Caco-2 (cell line): Measurements from ENCODE around the gene TRIO. TPM values are rescaled to one million over a fixed set of nuclear protein-coding genes. Genes with fewer than 3 reads are reported as not detected.

Experiments
- BruUV-seq: library from RNA; stranded (reverse); fragments of 400-500 nt; replicated peaks from 2 replicates; lab custom pipeline; 2021; lab: Mats Ljungman, UMichigan
- CTCF ChIA-PET: fragments of 300-600 bp; sonication (Branson Sonifier 250); formaldehyde crosslinking; loops from one replicate; lab custom pipeline; 2022; ENCODE audit warnings: antibody characterized with exemption; lab: Charles Lee
- POLR2A ChIA-PET: fragments of 300-600 bp; sonication (Branson Sonifier 250); formaldehyde crosslinking; loops from one replicate; lab custom pipeline; 2022; ENCODE audit warnings: antibody characterized with exemption; lab: Charles Lee
- DNase-seq, 2 experiments: peaks; one replicate each; pipeline versions ENCODE4 v3.0.0 to v3.0.0-alpha.2; 2020 to 2022
- H3K27me3 ChIP-seq: replicated peaks from 2 replicates; pipeline ENCODE4 v1.6.0; 2011; ENCODE audit warnings: low read length; ENCODE audit not compliant: control insufficient read depth, insufficient read depth
- H3K36me3 ChIP-seq: 2 replicates; pipeline ENCODE4 v1.5.1; 2011; ENCODE audit warnings: low read length; ENCODE audit not compliant: control insufficient read depth, insufficient read depth
- H3K4me1 ChIP-seq: fragments of 250-450 bp; sonication (Bioruptor Pico); 2 replicates; pipeline ENCODE4 v1.5.1; 2020; ENCODE audit warnings: mild to moderate bottlenecking
- H3K4me3 ChIP-seq: 2 replicates; pipeline ENCODE4 v1.5.1; 2011; ENCODE audit warnings: low read depth, mild to moderate bottlenecking, control low read depth, low read length
- H3K9me3 ChIP-seq: fragments of 250-450 bp; sonication (Bioruptor Pico); 2 replicates; pipeline ENCODE4 v1.5.1; 2020; ENCODE audit warnings: mild to moderate bottlenecking, moderate library complexity
- H3K27ac Mint-ChIP-seq: one replicate; pipeline ENCODE4 v1.8.0; 2022; ENCODE audit warnings: mixed read lengths; ENCODE audit not compliant: unreplicated experiment
- H3K27me3 Mint-ChIP-seq: one replicate; pipeline ENCODE4 v1.8.0; 2022; ENCODE audit warnings: mixed read lengths; ENCODE audit not compliant: insufficient read depth, unreplicated experiment
- H3K36me3 Mint-ChIP-seq: one replicate; pipeline ENCODE4 v1.8.0; 2022; ENCODE audit warnings: mild to moderate bottlenecking, mixed read lengths; ENCODE audit not compliant: insufficient read depth, unreplicated experiment
- H3K4me1 Mint-ChIP-seq: one replicate; pipeline ENCODE4 v1.8.0; 2022; ENCODE audit warnings: low read depth, mixed read lengths; ENCODE audit not compliant: unreplicated experiment
- H3K4me3 Mint-ChIP-seq: one replicate; pipeline ENCODE4 v1.8.0; 2022; ENCODE audit warnings: mild to moderate bottlenecking, moderate library complexity, mixed read lengths; ENCODE audit not compliant: unreplicated experiment
- H3K9me3 Mint-ChIP-seq: one replicate; pipeline ENCODE4 v1.8.0; 2022; ENCODE audit warnings: mixed read lengths; ENCODE audit not compliant: unreplicated experiment
- intact Hi-C: fragments of 100-400 bp; cut with micrococcal nuclease; formaldehyde crosslinking; loops from one replicate; pipeline ENCODE4 v1.10.0; 2022; ENCODE audit not compliant: unreplicated experiment
- total RNA-seq: library from RNA; stranded (reverse); gene quantifications from 2 replicates; pipeline ENCODE4 v1.2.3, GENCODE V29; 2022
- TF ChIP-seq, protein P1 (sequence below), 2 experiments: fragments of 200-600 bp in 1 of 2; IDR thresholded peaks; 1 replicate in 1 of 2; 2 replicates in 1 of 2; pipeline versions ENCODE4 v1.5.1 to v1.8.0; 2011 to 2022; ENCODE audit warnings: antibody characterized with exemption in 1 of 2, control low read depth in 1 of 2, inconsistent platforms in 1 of 2, low read depth in 1 of 2, low read length in 1 of 2, mild to moderate bottlenecking in 1 of 2, moderate library complexity in 1 of 2; ENCODE audit not compliant: insufficient read depth in 1 of 2, severe bottlenecking in 1 of 2, unreplicated experiment in 1 of 2

The TRIO gene
- total RNA-seq, 1 experiment from 2014 or later: 92.0 TPM

DNA sequence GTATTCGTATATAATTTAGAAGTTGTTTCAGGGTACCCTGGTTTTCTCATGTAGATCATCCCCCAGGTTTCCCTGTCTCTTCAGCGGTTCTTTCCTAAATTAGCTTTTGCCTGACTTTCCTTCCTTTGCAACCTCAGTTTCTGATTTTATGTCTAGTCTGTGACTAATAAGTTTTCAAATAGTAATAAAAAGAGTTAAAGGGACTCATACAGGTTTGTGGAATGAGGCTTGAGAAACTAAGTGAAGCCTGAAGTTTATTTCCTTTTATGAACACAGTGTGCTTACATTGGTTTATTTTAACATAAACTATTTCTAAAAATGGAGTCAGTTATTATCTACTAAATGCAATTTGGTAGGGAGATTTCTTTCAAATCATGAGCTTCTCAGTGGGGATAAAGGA lies 96.8 kb downstream of the TRIO start:
- Mint-ChIP-seq H3K4me3 (no peak overlapping the region), H3K27me3 (no peaks in the 10 kb centered on the region), H3K36me3 (no peaks in the 10 kb centered on the region), H3K4me1 (no peaks in the 10 kb centered on the region), H3K9me3 (no peaks in the 10 kb centered on the region), H3K27ac (no peak overlapping the region)
- no peak for DNase-seq
- no peaks in the 10 kb centered on the region for H3K27me3 ChIP-seq
- H3K4me1 ChIP-seq: no peaks in the 10 kb centered on the region
- CTCF ChIA-PET: no interaction called here
- intact Hi-C loops: no loop called here
- TF ChIP-seq, protein P1, sequence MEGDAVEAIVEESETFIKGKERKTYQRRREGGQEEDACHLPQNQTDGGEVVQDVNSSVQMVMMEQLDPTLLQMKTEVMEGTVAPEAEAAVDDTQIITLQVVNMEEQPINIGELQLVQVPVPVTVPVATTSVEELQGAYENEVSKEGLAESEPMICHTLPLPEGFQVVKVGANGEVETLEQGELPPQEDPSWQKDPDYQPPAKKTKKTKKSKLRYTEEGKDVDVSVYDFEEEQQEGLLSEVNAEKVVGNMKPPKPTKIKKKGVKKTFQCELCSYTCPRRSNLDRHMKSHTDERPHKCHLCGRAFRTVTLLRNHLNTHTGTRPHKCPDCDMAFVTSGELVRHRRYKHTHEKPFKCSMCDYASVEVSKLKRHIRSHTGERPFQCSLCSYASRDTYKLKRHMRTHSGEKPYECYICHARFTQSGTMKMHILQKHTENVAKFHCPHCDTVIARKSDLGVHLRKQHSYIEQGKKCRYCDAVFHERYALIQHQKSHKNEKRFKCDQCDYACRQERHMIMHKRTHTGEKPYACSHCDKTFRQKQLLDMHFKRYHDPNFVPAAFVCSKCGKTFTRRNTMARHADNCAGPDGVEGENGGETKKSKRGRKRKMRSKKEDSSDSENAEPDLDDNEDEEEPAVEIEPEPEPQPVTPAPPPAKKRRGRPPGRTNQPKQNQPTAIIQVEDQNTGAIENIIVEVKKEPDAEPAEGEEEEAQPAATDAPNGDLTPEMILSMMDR (IDR thresholded peaks at IDR 0.05; ENCODE audit: insufficient read depth in 1 of 2, low read depth in 1 of 2, low read length in 1 of 2, severe bottlenecking in 1 of 2, unreplicated experiment in 1 of 2): no peak
- POLR2A ChIA-PET: no interaction called here
- H3K36me3 ChIP-seq: no peaks in the 10 kb centered on the region
- BruUV-seq: no TSS peak
- no peaks in the 10 kb centered on the region for H3K9me3 ChIP-seq
- H3K4me3 ChIP-seq: no peak overlapping the region

- no TSS peak for BruUV-seq
- CTCF ChIA-PET: no interaction called here
- H3K36me3 Mint-ChIP-seq: no peaks in the 10 kb centered on the region
Observed at GRCh38 chr5:14240359-14240758, 97.2 kb downstream of the TRIO start.

DNA sequence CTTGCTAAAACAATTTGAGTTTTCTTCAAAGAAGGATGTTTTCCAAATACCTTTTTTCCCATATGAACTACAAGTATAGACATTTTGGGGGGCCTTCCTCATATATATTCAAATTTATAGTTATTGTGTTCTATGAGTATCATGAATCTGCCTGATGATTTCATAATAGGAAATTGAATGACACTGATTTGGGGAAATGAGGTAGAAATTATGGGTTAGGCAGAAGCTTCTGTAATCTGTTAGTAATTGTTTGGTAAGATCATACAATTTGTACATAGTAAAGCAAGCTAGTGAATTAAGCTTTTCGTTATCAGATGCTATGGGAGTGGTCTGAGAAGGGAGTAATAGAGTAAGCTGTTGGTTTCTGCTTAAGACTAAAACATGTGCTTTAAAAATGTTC lies 98.0 kb downstream of the TRIO start:
- no TSS peak for BruUV-seq
- Mint-ChIP-seq H3K4me3 (no peak overlapping the region), H3K4me1 (no peaks in the 10 kb centered on the region), H3K27ac (no peak overlapping the region), H3K36me3 (no peaks in the 10 kb centered on the region), H3K27me3 (no peaks in the 10 kb centered on the region), H3K9me3 (no peaks in the 10 kb centered on the region)
- TF ChIP-seq, protein P1 (IDR thresholded peaks at IDR 0.05; ENCODE audit: insufficient read depth in 1 of 2, low read depth in 1 of 2, low read length in 1 of 2, severe bottlenecking in 1 of 2, unreplicated experiment in 1 of 2): no peak
- Histone ChIP-seq H3K27me3 (no peaks in the 10 kb centered on the region), H3K36me3 (no peaks in the 10 kb centered on the region), H3K4me3 (no peak overlapping the region), H3K4me1 (no peaks in the 10 kb centered on the region), H3K9me3 (no peaks in the 10 kb centered on the region)
- ChIA-PET CTCF (interaction anchor here (0.6 kb wide), 1 partner anchor 631 kb away, joined by 5 read pairs; no protein-coding TSS in a partner anchor), POLR2A (no interaction called here)
- no peak for DNase-seq
- intact Hi-C loops: no loop called here

More at GRCh38 chr5:14240359-14240758, 97.2 kb downstream of the TRIO start:
- Histone ChIP-seq H3K4me1 (no peaks in the 10 kb centered on the region), H3K9me3 (no peaks in the 10 kb centered on the region), H3K36me3 (no peaks in the 10 kb centered on the region), H3K27me3 (no peaks in the 10 kb centered on the region), H3K4me3 (no peak overlapping the region)
- no peak overlapping the region for H3K27ac Mint-ChIP-seq
- POLR2A ChIA-PET: no interaction called here
- DNase-seq: no peak
- H3K4me1 Mint-ChIP-seq: no peaks in the 10 kb centered on the region
- TF ChIP-seq, protein P1 (IDR thresholded peaks at IDR 0.05; ENCODE audit: insufficient read depth in 1 of 2, low read depth in 1 of 2, low read length in 1 of 2, severe bottlenecking in 1 of 2, unreplicated experiment in 1 of 2): no peak
- no peak overlapping the region for H3K4me3 Mint-ChIP-seq
- no peaks in the 10 kb centered on the region for H3K27me3 Mint-ChIP-seq
- intact Hi-C loops: no loop called here
- no peaks in the 10 kb centered on the region for H3K9me3 Mint-ChIP-seq
